Uterus (tissue), 4 donors: ENCODE results near the gene SEMA4G. TPM values are rescaled to one million over a fixed set of nuclear protein-coding genes. Genes with fewer than 3 reads are reported as not detected.
A peak's percentile ranks its signal among the peaks of the same experiment; 100 is the strongest.

ENCODE experiments used
- DNase-seq, 2 donors: peaks; one replicate each; pipeline ENCODE4 v3.0.0-alpha.2; 2019 to 2020
- H3K27ac ChIP-seq, 2 donors: fragments of 200-600 bp; sonication (generic); 1 replicate in 1 of 2; 2 replicates in 1 of 2; pipeline ENCODE4 v1.5.1; 2016 to 2018
- H3K27me3 ChIP-seq, 2 donors: fragments of 200-600 bp; sonication (generic); one replicate each; pipeline ENCODE4 v1.5.1; 2018 to 2019; ENCODE audit warnings: control low read depth in 1 of 2
- H3K36me3 ChIP-seq, 2 donors: fragments of 200-600 bp; sonication (generic); one replicate each; pipeline ENCODE4 v1.5.1; 2019; ENCODE audit warnings: control low read depth in 1 of 2
- H3K4me1 ChIP-seq, 2 donors: fragments of 200-600 bp; sonication (generic); one replicate each; pipeline ENCODE4 v1.5.1; 2018 to 2019; ENCODE audit warnings: control low read depth in 1 of 2
- H3K4me3 ChIP-seq, 2 donors: fragments of 200-600 bp; sonication (generic); 1 replicate in 1 of 2; 2 replicates in 1 of 2; pipeline ENCODE4 v1.5.1; 2018 to 2019; ENCODE audit warnings: mild to moderate bottlenecking in 1 of 2
- H3K9me3 ChIP-seq, 2 donors: fragments of 200-600 bp; sonication (generic); one replicate each; pipeline ENCODE4 v1.5.1; 2019; ENCODE audit warnings: control low read depth in 1 of 2
- CTCF ChIP-seq, 4 experiments: fragments of 200-600 bp in 2 of 4; fragments of 450-650 bp in 2 of 4; sonication (generic) in 2 of 4; IDR thresholded peaks; one replicate each; pipeline ENCODE4 v1.5.1; 2016 to 2019; ENCODE audit warnings: antibody characterized with exemption in 4 of 4, mild to moderate bottlenecking in 2 of 4, moderate library complexity in 1 of 4
- POLR2A ChIP-seq, 2 donors: fragments of 450-650 bp; IDR thresholded peaks; one replicate each; pipeline ENCODE4 v1.6.1; 2016; ENCODE audit warnings: antibody characterized with exemption in 2 of 2, mild to moderate bottlenecking in 1 of 2, moderate library complexity in 1 of 2
- intact Hi-C: fragments of 100-400 bp; cut with DNase I; formaldehyde crosslinking; loops from one replicate; pipeline ENCODE4 v1.15.1; 2023; ENCODE audit warnings: low total_unique reads
- microRNA counts, 2 donors: library from miRNA; unstranded; fragments of <30 nt; microRNA quantifications; one replicate each; lab custom pipeline; 2016 to 2017
- microRNA-seq: library from miRNA; unstranded; fragments of <30 nt; microRNA quantifications from one replicate; pipeline ENCODE4, GENCODE V29; 2016; ENCODE audit warnings: borderline microRNAs expressed, borderline replicate concordance
- small RNA-seq: library from RNA; depleted of rRNA; stranded (forward); fragments of <200 nt; gene quantifications from one replicate; pipeline ENCODE3, GENCODE V24; 2016
- total RNA-seq, 4 donors: library from RNA; depleted of rRNA in 3 of 4; stranded (reverse); fragments of >200 nt in 3 of 4; gene quantifications; one replicate each; pipeline versions ENCODE4 v1.1.0 to v1.2.4, GENCODE V29; 2014 to 2023
- donor health status: DM: yes; HTN: yes; CAD: no.

SEMA4G gene
- total RNA-seq, 4 donors from 2014 or later, result 2.6 to 10.3 (median 4.2) TPM

GRCh38 chr10:101015582-101015973 is 46.3 kb downstream of the SEMA4G start:
- H3K4me1 ChIP-seq, result peaks cover 0 to 4% of the 10 kb centered on the region in 2 donors
- H3K9me3 ChIP-seq, result no peaks in the 10 kb centered on the region
- TF ChIP-seq CTCF (IDR thresholded peaks at IDR 0.05) (no peak), POLR2A (IDR thresholded peaks at IDR 0.05) (no peak)
- no peak overlapping the region for H3K4me3 ChIP-seq
- H3K27ac ChIP-seq, result no peak overlapping the region
- no peak for DNase-seq
- H3K36me3 ChIP-seq, result no peaks in the 10 kb centered on the region
- intact Hi-C loops, result no loop called here
- H3K27me3 ChIP-seq, result peaks cover 0 to 3% of the 10 kb centered on the region in 2 donors

- H3K4me3 ChIP-seq, result no peak overlapping the region
- H3K9me3 ChIP-seq, result no peaks in the 10 kb centered on the region
- DNase-seq, result no peak
- no peaks in the 10 kb centered on the region for H3K36me3 ChIP-seq
- intact Hi-C loops, result no loop called here
- TF ChIP-seq POLR2A (IDR thresholded peaks at IDR 0.05), result no peak
- no peak for TF ChIP-seq CTCF (IDR thresholded peaks at IDR 0.05)
- H3K27me3 ChIP-seq, result peaks cover 0 to 3% of the 10 kb centered on the region in 2 donors
- no peak overlapping the region for H3K27ac ChIP-seq
- peaks cover 0 to 4% of the 10 kb centered on the region in 2 donors for H3K4me1 ChIP-seq
Measured at GRCh38 chr10:101016814-101017213, 47.5 kb downstream of the SEMA4G start.

- H3K4me3 ChIP-seq, result no peak overlapping the region
- peaks cover 0 to 3% of the 10 kb centered on the region in 2 donors for H3K27me3 ChIP-seq
- no peak overlapping the region for H3K27ac ChIP-seq
- no peaks in the 10 kb centered on the region for H3K36me3 ChIP-seq
- no peaks in the 10 kb centered on the region for H3K9me3 ChIP-seq
- TF ChIP-seq POLR2A (IDR thresholded peaks at IDR 0.05), result no peak
- no peak for TF ChIP-seq CTCF (IDR thresholded peaks at IDR 0.05)
- DNase-seq, result no peak
- intact Hi-C loops, result no loop called here
- H3K4me1 ChIP-seq, result no peaks in the 10 kb centered on the region
Measured at GRCh38 chr10:101018118-101018599, 48.9 kb downstream of the SEMA4G start.

GRCh38 chr10:101018600-101019439 is 49.5 kb downstream of the SEMA4G start:
- no peak overlapping the region for H3K4me3 ChIP-seq
- intact Hi-C loops, result no loop called here

More at GRCh38 chr10:101018600-101019439, 49.5 kb downstream of the SEMA4G start:
- H3K36me3 ChIP-seq, result no peaks in the 10 kb centered on the region
- no peaks in the 10 kb centered on the region for H3K4me1 ChIP-seq
- H3K9me3 ChIP-seq, result no peaks in the 10 kb centered on the region
- peak overlapping the region in 1 of 2 donors; percentile 19 for H3K27ac ChIP-seq
- TF ChIP-seq CTCF (IDR thresholded peaks at IDR 0.05) (peak; percentile 16 to 62 (median 52)), POLR2A (IDR thresholded peaks at IDR 0.05) (no peak)
- peaks cover 0 to 3% of the 10 kb centered on the region in 2 donors for H3K27me3 ChIP-seq
- peak in 1 of 2 donors; percentile 58 for DNase-seq

MicroRNAs encoded within 50 kb of the gene (microRNA counts, 767-probe panel; counts per million panel counts)
- 0 counts per million in 2 donors for microRNA hsa-miR-608 (lab: Ali Mortazavi, UCI)

Small RNAs within 50 kb of the gene (microRNA-seq; reads per million reads assigned to microRNA genes)
- not detected for gene MIR608

Small RNAs within 50 kb of the gene (small RNA-seq; reads per million reads assigned to genes)
- gene MIR608, result not detected

Other genes starting within 250 kb of the SEMA4G start
- 10 to 100 TPM in 2 of 4 donors, under 1 TPM in 1, not detected in 1; 0.64 to 39.7 (median 21.3) TPM for gene PAX2, start 223.9 kb upstream of the SEMA4G start, total RNA-seq
- 100 to 1,000 TPM in 1 of 4 donors, 10 to 100 TPM in 3; 27.9 to 102 (median 59.9) TPM for gene SLF2, start 56.5 kb upstream of the SEMA4G start, total RNA-seq
- 100 to 1,000 TPM in 1 of 4 donors, 10 to 100 TPM in 3; 36.9 to 134 (median 51.8) TPM for gene MRPL43, start 18.0 kb downstream of the SEMA4G start, total RNA-seq
- gene TWNK, start 18.0 kb downstream of the SEMA4G start, total RNA-seq, result 10 to 100 TPM in 1 of 4 donors, 1 to 10 TPM in 2, under 1 TPM in 1; 0.51 to 11.8 (median 6.2) TPM
- 100 to 1,000 TPM in 2 of 4 donors, 10 to 100 TPM in 2; 51.5 to 123 (median 85.2) TPM for gene LZTS2, start 30.3 kb downstream of the SEMA4G start, total RNA-seq
- gene PDZD7, start 61.6 kb downstream of the SEMA4G start, total RNA-seq, result 1 to 10 TPM in 1 of 4 donors, under 1 TPM in 2, not detected in 1; under 0.01 to 1.3 (median 0.61) TPM
- 100 to 1,000 TPM in 1 of 4 donors, 10 to 100 TPM in 3; 34.6 to 161 (median 58.1) TPM for gene SFXN3, start 61.7 kb downstream of the SEMA4G start, total RNA-seq
- 10 to 100 TPM in 1 of 4 donors, 1 to 10 TPM in 1, under 1 TPM in 1, not detected in 1; 0.26 to 34.6 (median 6.3) TPM for gene KAZALD1, start 92.5 kb downstream of the SEMA4G start, total RNA-seq
- gene TLX1, start 161.8 kb downstream of the SEMA4G start, total RNA-seq, result not detected